HG03520 (cell line): ENCODE results near the gene TSPAN4.

ENCODE experiments used
- ATAC-seq: cut with Tn5 transposase; IDR thresholded peaks from one replicate; pipeline ENCODE4 v1.9.1; 2021; ENCODE audit warnings: mild to moderate bottlenecking, moderate library complexity; ENCODE audit not compliant: unreplicated experiment

Gene TSPAN4

GRCh38 chr11:833114-833791 lies 9.4 kb upstream of the TSPAN4 start:
- no peak for ATAC-seq

- ATAC-seq: no peak
These were observed 8.8 kb upstream of the TSPAN4 start for GRCh38 chr11:833849-834311.

- ATAC-seq: no peak
These were observed 8.0 kb upstream of the TSPAN4 start for GRCh38 chr11:834371-835316.

- ATAC-seq: no peak
These were observed 6.4 kb upstream of the TSPAN4 start for GRCh38 chr11:836274-836673.

- ATAC-seq: no peak
These were observed 6.0 kb upstream of the TSPAN4 start for GRCh38 chr11:836700-837099.

GRCh38 chr11:837189-837989 lies 5.3 kb upstream of the TSPAN4 start:
- ATAC-seq: no peak

- no peak for ATAC-seq
These were observed 4.7 kb upstream of the TSPAN4 start for GRCh38 chr11:837990-838307.

DNA sequence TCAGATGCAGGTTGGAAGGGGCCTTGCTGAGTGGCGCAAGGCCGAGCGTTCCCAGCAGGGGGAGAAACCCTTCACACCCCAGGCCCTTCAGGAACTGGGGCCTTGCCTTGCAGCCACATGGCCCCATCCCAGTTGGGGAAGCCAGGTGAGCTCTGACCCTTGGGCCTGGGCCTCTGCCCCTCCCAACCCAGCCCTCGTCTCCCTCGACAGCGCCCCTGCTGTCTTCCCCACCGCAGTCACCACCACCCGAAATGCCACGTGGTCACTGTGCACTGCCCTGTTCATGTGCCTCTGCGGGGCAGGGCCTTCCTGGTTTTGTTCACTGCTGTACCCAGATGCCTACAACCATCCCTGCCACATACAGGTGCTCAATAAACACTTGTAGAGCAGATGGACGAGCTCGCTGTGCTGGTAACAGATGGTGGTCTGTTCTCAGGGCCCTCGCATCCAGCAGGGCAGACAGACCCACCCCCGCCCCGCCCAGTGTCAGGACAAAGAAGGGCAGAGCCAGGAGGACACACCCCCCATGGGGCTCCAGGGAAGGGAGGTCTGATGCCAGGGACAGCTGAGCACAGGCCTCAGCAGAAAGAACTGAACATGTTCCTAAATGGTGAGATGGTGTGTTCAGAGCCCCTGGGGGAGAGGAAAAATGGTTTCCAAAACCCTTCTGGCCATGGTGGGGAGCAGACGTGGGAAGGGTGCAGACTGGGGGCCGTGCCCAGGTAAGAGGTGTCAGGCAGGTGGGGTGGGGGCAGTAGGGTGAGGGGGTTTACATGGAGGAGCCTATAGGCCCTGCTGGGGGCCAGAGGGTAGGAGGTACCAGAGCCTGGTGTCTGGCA lies 4.0 kb upstream of the TSPAN4 start:
- ATAC-seq: no peak

GRCh38 chr11:839280-839623 lies 3.4 kb upstream of the TSPAN4 start:
- no peak for ATAC-seq

DNA sequence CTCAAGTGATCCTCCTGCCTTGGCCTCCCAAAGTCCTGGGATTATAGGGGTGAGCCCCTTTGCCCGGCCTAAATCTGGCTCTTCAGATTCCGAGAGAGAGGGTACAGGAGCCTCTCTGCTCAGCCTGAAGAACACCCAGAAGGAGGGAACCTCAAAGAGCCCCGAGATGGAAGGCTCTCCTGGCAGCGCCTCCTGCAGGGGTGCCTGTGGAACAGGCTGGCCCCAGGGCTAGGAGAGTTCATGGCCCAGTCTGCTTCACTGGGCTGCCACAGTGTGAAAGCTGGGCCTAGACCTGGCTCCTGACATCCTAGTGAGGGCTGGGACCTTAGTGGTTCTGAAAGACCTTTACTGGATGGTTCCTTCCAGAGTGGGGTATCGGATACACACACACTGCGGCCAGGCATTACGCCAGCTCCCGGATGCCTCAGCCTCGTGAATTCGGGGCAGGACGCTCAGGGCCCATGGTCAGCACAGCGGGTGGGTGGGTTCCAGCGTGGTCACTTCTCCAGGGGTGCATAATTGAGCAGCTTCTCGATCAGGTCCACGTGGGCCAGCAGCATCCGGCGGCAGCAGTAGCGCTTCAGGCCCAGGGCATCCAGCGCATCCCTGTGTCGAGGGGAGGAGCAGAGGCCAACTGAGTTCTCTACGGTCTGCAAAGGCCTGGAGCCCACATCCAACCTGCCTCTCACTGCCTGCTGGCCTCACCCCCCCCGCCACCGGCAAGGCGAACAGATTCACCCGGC lies 2.6 kb upstream of the TSPAN4 start:
- no peak for ATAC-seq

DNA sequence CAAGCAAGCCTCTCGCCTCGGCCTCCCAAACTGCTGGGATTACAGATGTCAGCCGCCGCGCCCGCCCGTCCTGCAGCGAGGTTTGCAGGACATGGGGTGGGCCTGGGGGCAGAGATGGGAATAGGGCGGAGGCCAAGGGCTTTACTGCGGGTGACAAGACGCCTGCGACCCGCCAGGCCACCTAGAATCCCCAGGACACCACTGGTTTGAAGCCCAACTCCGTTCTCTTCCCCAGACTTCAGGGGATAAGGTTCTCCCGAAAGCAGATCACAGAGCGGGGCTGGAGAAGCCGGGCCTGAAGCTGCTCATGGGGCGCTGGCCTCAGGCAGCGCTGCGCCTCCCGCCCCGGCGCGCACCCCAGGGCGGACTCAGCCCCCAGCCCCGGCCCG lies 677 bp upstream of the TSPAN4 start:
- ATAC-seq: peak; percentile 25

- ATAC-seq: no peak
These were observed 558 bp downstream of the TSPAN4 start for GRCh38 chr11:843086-843734.

- ATAC-seq: no peak
These were observed 1.4 kb downstream of the TSPAN4 start for GRCh38 chr11:843818-844692.

GRCh38 chr11:844693-845644 lies 2.3 kb downstream of the TSPAN4 start:
- ATAC-seq: no peak

- no peak for ATAC-seq
These were observed 3.3 kb downstream of the TSPAN4 start for GRCh38 chr11:845872-846495.

GRCh38 chr11:846496-847098 lies 3.9 kb downstream of the TSPAN4 start:
- ATAC-seq: no peak

GRCh38 chr11:847876-848275 lies 5.2 kb downstream of the TSPAN4 start:
- no peak for ATAC-seq
